HG02588 (cell line): Measurements from ENCODE around the gene AXIN1.
A peak's percentile ranks its signal among the peaks of the same experiment; 100 is the strongest.
"Not testable (repeated sequence)": the region's sequence is repeated elsewhere in the genome, so short reads cannot be mapped to it uniquely, and the experiment has no call there.

ENCODE experiments used
- ATAC-seq: cut with Tn5 transposase; IDR thresholded peaks from one replicate; pipeline ENCODE4 v1.9.1; 2021; ENCODE audit warnings: mild to moderate bottlenecking, moderate library complexity; ENCODE audit not compliant: unreplicated experiment

AXIN1 gene

GRCh38 chr16:381012-381788 is 28.7 kb upstream of the AXIN1 start:
- ATAC-seq: peak; percentile 11

DNA sequence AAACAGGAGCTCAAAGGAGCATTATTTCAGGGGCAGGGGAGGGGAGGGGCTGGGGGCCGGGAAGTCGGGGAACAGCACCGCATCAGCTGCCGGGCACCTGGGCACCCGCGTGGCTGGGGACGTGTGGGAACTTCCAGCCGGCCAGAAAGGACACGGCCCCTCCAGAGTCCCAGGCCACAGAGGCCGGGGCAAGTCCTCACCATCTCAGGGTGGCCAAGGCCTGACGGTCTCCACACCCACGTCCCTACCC is 28.2 kb upstream of the AXIN1 start:
- ATAC-seq: no peak

DNA sequence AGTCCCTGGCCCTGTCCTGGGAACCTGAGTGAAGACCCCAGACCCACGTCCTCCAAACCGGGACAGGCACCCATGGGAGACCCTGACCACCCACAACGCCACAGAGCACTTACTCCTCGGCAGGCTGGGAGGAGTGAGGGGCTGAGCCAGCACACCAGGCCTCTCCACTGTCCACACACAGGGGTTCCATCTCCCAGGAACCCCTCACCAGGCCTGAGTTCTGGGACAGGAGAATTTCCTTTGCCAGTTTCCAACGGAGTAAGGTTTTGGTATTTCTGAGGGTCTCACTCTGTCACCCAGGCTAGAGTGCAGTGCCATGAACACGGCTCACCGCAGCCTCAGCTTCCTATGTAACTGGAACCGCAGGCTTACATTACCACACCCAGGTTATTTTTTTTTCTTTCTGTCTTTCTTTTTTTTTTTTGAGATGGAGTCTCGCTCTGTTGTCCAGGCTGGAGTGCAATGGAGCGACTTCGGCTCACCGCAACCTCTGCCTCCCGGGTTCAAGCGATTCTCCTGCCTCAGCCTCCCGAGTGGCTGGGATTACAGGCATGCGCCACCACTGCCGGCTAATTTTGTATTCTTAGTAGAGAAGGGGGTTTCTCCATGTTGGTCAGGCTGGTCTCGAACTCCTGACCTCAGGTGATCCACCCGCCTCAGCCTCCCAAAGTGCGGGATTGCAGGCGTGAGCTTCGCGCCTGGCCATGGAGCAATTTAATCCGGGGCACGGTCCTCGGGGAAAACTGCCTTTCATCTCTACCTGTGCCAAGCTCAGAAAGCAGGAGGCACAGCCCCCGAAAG is 27.6 kb upstream of the AXIN1 start:
- no peak for ATAC-seq

- ATAC-seq: no peak
Measured at GRCh38 chr16:379183-379960, 26.8 kb upstream of the AXIN1 start.

GRCh38 chr16:378821-379182 is 26.3 kb upstream of the AXIN1 start:
- no peak for ATAC-seq

- ATAC-seq: not testable (repeated sequence)
Measured at GRCh38 chr16:378113-378820, 25.7 kb upstream of the AXIN1 start.

- no peak for ATAC-seq
Measured at GRCh38 chr16:377419-377951, 25.0 kb upstream of the AXIN1 start.

- no peak for ATAC-seq
Measured at GRCh38 chr16:376817-377418, 24.4 kb upstream of the AXIN1 start.

DNA sequence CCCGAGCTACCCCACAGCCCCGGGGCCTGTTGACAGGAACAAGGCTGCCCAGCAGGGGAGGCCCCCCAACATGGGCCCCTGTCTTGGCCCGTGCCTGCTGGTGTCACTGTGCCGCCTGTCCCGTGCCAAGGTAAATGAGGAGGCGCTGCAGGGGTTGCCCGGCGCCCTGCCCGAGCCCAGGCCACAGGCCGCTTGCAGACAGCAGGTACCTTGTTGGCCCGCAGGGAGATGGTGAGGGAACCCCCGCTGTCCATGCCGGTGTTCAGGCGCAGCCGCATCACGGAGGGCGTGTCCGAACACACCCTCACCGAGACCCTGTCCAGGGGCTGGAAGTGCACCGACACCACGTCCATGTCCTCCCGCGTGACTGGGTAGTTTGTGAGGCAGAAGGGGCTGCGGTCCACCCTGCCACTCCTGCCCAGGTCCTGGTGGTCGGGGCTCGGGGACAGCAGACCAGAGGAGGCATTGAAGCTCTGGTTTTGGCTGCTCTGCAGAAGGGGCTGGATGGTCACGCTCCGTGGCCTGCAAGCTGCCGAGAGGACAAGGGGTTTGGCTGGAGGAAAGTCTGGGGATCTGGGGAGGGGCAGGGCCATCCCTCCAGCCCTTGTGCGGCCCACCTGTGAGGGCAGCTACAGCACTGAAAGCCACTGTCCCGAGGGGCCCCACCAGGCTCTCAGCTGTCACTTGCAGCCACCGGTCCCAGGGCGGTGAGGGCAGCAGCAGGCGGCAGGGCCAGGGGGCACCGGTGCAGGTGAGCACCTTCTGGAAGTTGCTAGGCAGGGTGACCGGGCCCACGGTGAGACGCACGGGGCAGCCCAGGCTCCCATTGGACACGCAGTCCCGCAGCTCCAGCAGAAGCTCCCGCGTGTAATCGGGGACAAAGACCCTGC is 23.6 kb upstream of the AXIN1 start:
- no peak for ATAC-seq

- no peak for ATAC-seq
Measured at GRCh38 chr16:375212-375611, 22.7 kb upstream of the AXIN1 start.

DNA sequence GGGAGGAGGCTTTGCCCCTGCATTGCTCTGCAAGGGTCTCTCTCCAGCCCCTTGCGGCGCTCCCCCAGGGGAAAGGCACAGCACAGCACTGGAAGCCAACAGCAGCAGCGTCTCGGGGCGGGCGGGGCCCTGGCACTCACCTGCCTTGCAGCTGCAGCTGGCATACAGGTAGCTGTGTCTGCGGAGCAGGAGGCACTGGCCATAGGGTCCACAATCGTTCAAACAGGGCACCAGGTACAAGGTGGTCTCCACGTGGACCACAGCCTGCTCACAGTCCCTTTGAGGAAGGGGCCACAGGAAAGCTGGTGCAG is 22.0 kb upstream of the AXIN1 start:
- no peak for ATAC-seq

DNA sequence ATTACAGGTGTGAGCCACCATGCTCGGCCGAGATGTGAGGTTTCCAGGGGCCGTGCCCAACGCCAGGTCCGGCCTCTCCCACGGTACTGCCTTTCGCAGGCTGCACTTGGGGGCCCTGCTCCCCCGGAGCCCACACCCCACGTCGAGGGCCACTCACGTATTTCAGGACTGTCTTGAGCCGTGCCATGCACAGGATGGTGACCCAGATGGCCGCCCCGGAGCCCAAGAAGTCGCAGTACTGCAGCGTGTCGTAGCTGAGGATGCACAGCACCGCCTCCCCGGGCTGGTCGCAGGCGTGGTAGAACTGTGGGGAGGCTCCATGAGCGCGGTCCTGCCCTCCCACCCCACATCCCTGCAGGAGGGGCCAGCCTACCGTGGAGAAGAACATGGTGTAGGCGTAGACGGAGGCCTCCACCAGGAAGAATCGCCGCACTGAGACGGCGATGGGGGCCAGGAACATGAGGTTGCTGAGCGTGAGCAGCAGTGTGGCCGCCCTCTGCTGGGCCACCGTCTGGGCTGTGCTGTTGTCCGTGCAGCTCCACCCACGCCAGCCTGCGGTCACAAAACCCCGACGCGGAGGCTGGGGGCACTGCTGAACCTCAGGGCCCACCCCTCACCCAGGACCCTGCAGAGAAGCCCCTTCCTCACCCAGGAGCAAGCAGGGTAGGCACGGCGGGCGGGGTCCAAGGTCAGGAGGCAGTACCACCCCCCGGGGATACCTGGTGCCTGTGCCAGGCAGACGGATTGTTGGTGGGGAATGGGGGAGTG is 21.5 kb upstream of the AXIN1 start:
- no peak for ATAC-seq

- no peak for ATAC-seq
Measured at GRCh38 chr16:373020-373598, 20.6 kb upstream of the AXIN1 start.

DNA sequence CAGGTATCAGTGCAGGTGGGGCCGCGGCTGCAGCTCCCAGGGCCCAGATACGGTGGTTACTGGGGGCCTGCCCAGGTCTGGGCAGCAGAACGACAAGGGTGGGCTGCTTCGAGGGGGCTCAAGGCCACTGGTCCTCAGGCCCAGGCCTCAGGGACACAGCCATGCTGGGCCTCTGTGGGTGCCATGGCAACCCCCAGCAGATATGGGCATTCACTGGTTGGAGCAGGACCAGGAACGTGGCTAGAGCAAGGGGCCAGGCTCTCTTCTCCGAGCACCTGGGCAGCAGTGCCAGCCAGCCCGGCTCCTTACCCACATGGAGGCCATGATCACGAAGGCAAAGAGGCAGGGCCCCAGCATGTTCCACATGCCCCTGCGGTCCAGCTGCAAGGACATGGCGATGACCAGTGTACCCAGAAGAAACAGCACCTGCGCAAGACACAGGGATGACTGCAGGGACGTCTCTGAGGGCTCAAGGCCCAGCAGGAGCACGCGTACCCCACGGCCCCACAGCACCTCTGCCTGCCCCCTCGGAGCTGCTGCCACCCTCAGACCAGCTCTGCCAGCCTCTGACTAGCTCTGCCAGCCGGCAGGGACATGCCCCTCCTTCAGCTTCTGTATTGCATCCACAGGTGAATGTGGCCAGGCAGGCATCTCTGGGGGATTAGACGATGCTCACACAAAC is 19.9 kb upstream of the AXIN1 start:
- ATAC-seq: no peak

GRCh38 chr16:371515-372301 is 19.2 kb upstream of the AXIN1 start:
- no peak for ATAC-seq

DNA sequence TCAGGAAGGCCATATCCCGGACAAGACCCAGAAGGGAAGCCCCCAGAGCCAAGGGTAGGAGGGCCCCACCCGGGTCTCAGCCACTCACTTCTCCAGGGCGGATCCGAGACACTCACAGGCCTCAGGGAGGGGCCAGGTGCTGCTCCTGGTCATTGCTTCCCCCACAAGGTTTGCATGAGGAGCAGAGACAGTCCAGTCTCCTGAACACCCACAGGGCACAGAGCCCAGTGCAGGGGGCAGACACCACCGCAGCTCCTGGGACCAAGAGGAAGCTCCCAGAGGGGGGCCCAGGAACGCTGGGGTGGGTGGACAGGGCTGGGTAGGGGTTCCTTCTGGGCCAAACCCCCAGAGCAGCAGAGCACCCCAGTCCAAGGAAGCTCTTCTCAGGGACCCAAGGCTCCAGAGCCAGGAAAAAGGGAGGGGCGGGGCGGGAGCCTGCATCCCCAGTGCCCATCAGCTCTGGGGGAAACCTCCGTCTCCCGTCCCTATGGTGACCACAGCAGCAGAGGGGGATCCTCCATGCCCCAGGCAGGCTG is 18.5 kb upstream of the AXIN1 start:
- no peak for ATAC-seq

DNA sequence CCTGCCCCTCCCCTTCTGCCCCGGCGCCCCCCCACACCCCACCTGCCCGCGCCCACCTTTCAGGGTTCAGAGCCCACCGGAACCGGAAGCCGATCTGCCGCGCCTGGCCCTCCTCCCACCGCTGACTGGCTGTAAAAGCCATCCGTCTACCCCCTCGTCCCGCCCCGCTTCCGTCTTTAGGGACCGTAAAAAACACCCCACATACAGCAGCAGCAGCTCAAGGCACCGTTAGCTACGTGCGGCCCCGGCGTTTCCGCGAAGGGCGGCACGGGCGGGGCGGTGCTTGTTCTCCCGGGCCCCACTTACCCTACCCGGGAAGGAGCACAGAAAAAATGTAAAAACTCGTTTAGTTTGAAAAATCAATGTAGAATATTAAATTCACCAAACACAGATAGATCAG is 17.9 kb upstream of the AXIN1 start, which contains the start of gene MRPL28:
TSS of gene MRPL28 (minus strand) at position 96 of the 400 bp plus-strand sequence. CDS start 320 bp downstream, outside the sequence.
- ATAC-seq: peak; percentile 74
